H1 (cell line): ENCODE data around the gene PAX8. TPM values are rescaled to one million over a fixed set of nuclear protein-coding genes. Genes with fewer than 3 reads are reported as not detected.

ENCODE experiments used
- CTCF ChIA-PET: fragments of 300-600 bp; sonication (Branson Sonifier 250); formaldehyde crosslinking; loops from one replicate; lab custom pipeline; 2021; ENCODE audit not compliant: partially characterized antibody; lab: Charles Lee
- POLR2A ChIA-PET: fragments of 300-600 bp; sonication (Branson Sonifier 250); formaldehyde crosslinking; loops from one replicate; lab custom pipeline; 2021; ENCODE audit warnings: inconsistent platforms; ENCODE audit not compliant: partially characterized antibody; lab: Charles Lee
- DNase-seq, 2 experiments: peaks; one replicate each; pipeline versions ENCODE4 v3.0.0 to v3.0.0-alpha.2; 2010 to 2022; ENCODE audit warnings: low spot score in 2 of 2, low read depth in 1 of 2, mixed read lengths in 1 of 2
- FAIRE-seq: peaks from 2 replicates; lab custom pipeline; 2011; peaks lifted over from hg19 to GRCh38; lab: Jason Lieb, UNC
- H2AFZ ChIP-seq: 2 replicates; pipeline ENCODE4 v1.8.1; 2012; ENCODE audit warnings: low read length, inconsistent platforms
- H2AK5ac ChIP-seq: 2 replicates; pipeline ENCODE4 v1.6.1; 2013; ENCODE audit warnings: low read depth, low read length
- H2BK120ac ChIP-seq: replicated peaks from 2 replicates; pipeline ENCODE3; 2013; ENCODE audit warnings: low read depth, low read length, inconsistent platforms
- H2BK12ac ChIP-seq: 2 replicates; pipeline ENCODE4 v1.6.1; 2013; ENCODE audit warnings: low read depth, low read length
- H2BK15ac ChIP-seq: 2 replicates; pipeline ENCODE4 v1.6.1; 2013; ENCODE audit warnings: low read length
- H2BK20ac ChIP-seq: 2 replicates; pipeline ENCODE4 v1.6.1; 2013; ENCODE audit warnings: low read length
- H2BK5ac ChIP-seq: 2 replicates; pipeline ENCODE4 v1.6.1; 2013; ENCODE audit warnings: low read depth, low read length
- H3K14ac ChIP-seq: 2 replicates; pipeline ENCODE4 v1.6.1; 2013; ENCODE audit warnings: inconsistent platforms; ENCODE audit not compliant: insufficient read length
- H3K18ac ChIP-seq: 2 replicates; pipeline ENCODE4 v1.6.1; 2013; ENCODE audit warnings: low read length; ENCODE audit errors: extremely low read depth
- H3K23ac ChIP-seq: 2 replicates; pipeline ENCODE4 v1.6.1; 2013; ENCODE audit warnings: inconsistent platforms; ENCODE audit not compliant: insufficient read length
- H3K23me2 ChIP-seq: 2 replicates; pipeline ENCODE4 v1.6.1; 2013; ENCODE audit warnings: low read depth, low read length
- H3K27ac ChIP-seq: 2 replicates; pipeline ENCODE4 v1.6.1; 2011; ENCODE audit warnings: low read depth, low read length, inconsistent platforms
- H3K27me3 ChIP-seq, 4 experiments: replicated peaks in 1 of 4; 1 replicate in 1 of 4; 2 replicates in 3 of 4; pipeline versions ENCODE4 v1.6.1 to v1.8.1; 2011 to 2013; ENCODE audit warnings: low read length in 3 of 4, mild to moderate bottlenecking in 3 of 4, inconsistent platforms in 2 of 4, mixed read lengths in 2 of 4, moderate library complexity in 1 of 4; ENCODE audit not compliant: control insufficient read depth in 3 of 4, insufficient read depth in 3 of 4; ENCODE audit errors: extremely low read depth in 1 of 4
- H3K36me3 ChIP-seq, 4 experiments: 2 replicates each; pipeline versions ENCODE4 v1.6.1 to v1.8.1; 2011 to 2013; ENCODE audit warnings: mild to moderate bottlenecking in 4 of 4, low read length in 3 of 4, moderate library complexity in 2 of 4, control low read depth in 1 of 4, inconsistent platforms in 1 of 4; ENCODE audit not compliant: insufficient read depth in 4 of 4, control insufficient read depth in 2 of 4
- H3K4ac ChIP-seq: replicated peaks from 2 replicates; pipeline ENCODE3; 2013; ENCODE audit warnings: low read length, low read depth, mixed read lengths, inconsistent platforms; ENCODE audit not compliant: insufficient read length
- H3K4me1 ChIP-seq, 4 experiments: replicated peaks in 1 of 4; 1 replicate in 1 of 4; 2 replicates in 3 of 4; pipeline versions ENCODE4 v1.6.1 to v1.8.1; 2011 to 2013; ENCODE audit warnings: low read length in 3 of 4, inconsistent platforms in 2 of 4, mixed read lengths in 1 of 4; ENCODE audit not compliant: insufficient read depth in 4 of 4, control insufficient read depth in 3 of 4
- H3K4me2 ChIP-seq, 2 experiments: 2 replicates each; pipeline versions ENCODE4 v1.6.1 to v1.8.1; 2011 to 2013; ENCODE audit warnings: low read depth in 2 of 2, low read length in 2 of 2, control low read depth in 1 of 2, inconsistent platforms in 1 of 2, mild to moderate bottlenecking in 1 of 2; ENCODE audit not compliant: insufficient read depth in 1 of 2
- H3K4me3 ChIP-seq, 4 experiments: fragments of 200-600, 300-600 bp in 1 of 4; sonication (generic), shearing (Covaris generic), sonication (Bioruptor Twin) in 1 of 4; 2 replicates each; pipeline versions ENCODE4 v1.5.1 to v1.8.1; 2011 to 2016; ENCODE audit warnings: low read length in 4 of 4, low read depth in 3 of 4, control low read depth in 2 of 4, inconsistent platforms in 2 of 4, mild to moderate bottlenecking in 2 of 4, mixed read lengths in 1 of 4, moderate library complexity in 1 of 4; ENCODE audit not compliant: insufficient read depth in 2 of 4; ENCODE audit errors: extremely low read depth in 1 of 4
- H3K56ac ChIP-seq: replicated peaks from 2 replicates; pipeline ENCODE3; 2013; ENCODE audit warnings: low read depth, mild to moderate bottlenecking, mixed read lengths, low read length, inconsistent platforms; ENCODE audit not compliant: insufficient read length
- H3K79me1 ChIP-seq: 2 replicates; pipeline ENCODE4 v1.6.1; 2013; ENCODE audit warnings: low read depth, low read length, control low read depth
- H3K79me2 ChIP-seq, 2 experiments: 2 replicates each; pipeline versions ENCODE4 v1.6.1 to v1.8.1; 2012 to 2013; ENCODE audit warnings: low read length in 2 of 2, mild to moderate bottlenecking in 2 of 2, inconsistent platforms in 1 of 2; ENCODE audit not compliant: insufficient read depth in 2 of 2, control insufficient read depth in 1 of 2
- H3K9ac ChIP-seq, 4 experiments: replicated peaks in 1 of 4; 1 replicate in 1 of 4; 2 replicates in 3 of 4; pipeline versions ENCODE4 v1.6.1 to v1.8.1; 2011 to 2013; ENCODE audit warnings: low read depth in 3 of 4, low read length in 3 of 4, control low read depth in 2 of 4, mild to moderate bottlenecking in 2 of 4, moderate library complexity in 2 of 4, inconsistent platforms in 1 of 4; ENCODE audit errors: extremely low read depth in 1 of 4
- H3K9me3 ChIP-seq, 2 experiments: 2 replicates each; pipeline versions ENCODE4 v1.6.1 to v1.8.1; 2012 to 2013; ENCODE audit warnings: mild to moderate bottlenecking in 2 of 2, moderate library complexity in 2 of 2, control low read depth in 1 of 2, inconsistent platforms in 1 of 2, low read depth in 1 of 2, low read length in 1 of 2, mixed read lengths in 1 of 2; ENCODE audit not compliant: insufficient read depth in 2 of 2
- H4K20me1 ChIP-seq, 2 experiments: replicated peaks in 1 of 2; 2 replicates each; pipeline versions ENCODE3 to v1.8.1; 2011 to 2013; ENCODE audit warnings: inconsistent platforms in 2 of 2, low read length in 2 of 2, mild to moderate bottlenecking in 1 of 2; ENCODE audit not compliant: insufficient read depth in 2 of 2, control insufficient read depth in 1 of 2
- H4K5ac ChIP-seq: 2 replicates; pipeline ENCODE4 v1.6.1; 2013; ENCODE audit warnings: low read length, low read depth, mixed read lengths, inconsistent platforms; ENCODE audit not compliant: insufficient read length
- H4K8ac ChIP-seq: 2 replicates; pipeline ENCODE4 v1.8.0; 2013; ENCODE audit warnings: mild to moderate bottlenecking, moderate library complexity, low read length, inconsistent platforms; ENCODE audit not compliant: insufficient read depth; ENCODE audit errors: extremely low read depth
- H4K91ac ChIP-seq: replicated peaks from 2 replicates; pipeline ENCODE3; 2013; ENCODE audit warnings: low read length, mixed read lengths, inconsistent platforms; ENCODE audit not compliant: insufficient read length
- CTBP2 ChIP-seq: IDR thresholded peaks from 2 replicates; pipeline ENCODE4 v1.7.0; 2011; ENCODE audit warnings: borderline replicate concordance, mild to moderate bottlenecking, moderate library complexity, mixed read lengths, low read length; ENCODE audit not compliant: insufficient read depth, insufficient read length
- KDM4A ChIP-seq: IDR thresholded peaks from one replicate; pipeline ENCODE4 v1.7.1; 2012; ENCODE audit warnings: low read depth, mild to moderate bottlenecking, moderate library complexity, low read length, inconsistent platforms; ENCODE audit not compliant: severe bottlenecking
- SAP30 ChIP-seq: fragments of 300-600 bp; sonication (generic); IDR thresholded peaks from 2 replicates; pipeline ENCODE4 v1.7.1; 2012; ENCODE audit warnings: low read length, moderate library complexity, mild to moderate bottlenecking, inconsistent platforms; ENCODE audit not compliant: insufficient read depth, insufficient replicate concordance
- WGBS, 2 experiments: shearing (Covaris generic) in 1 of 2; methylation state at CpG; one replicate each; pipeline versions ENCODE4 v1.1.6 to v1.1.7; 2013 to 2015; ENCODE audit warnings: low lambda C conversion rate in 2 of 2, mixed read lengths in 2 of 2, inconsistent platforms in 1 of 2, low coverage in 1 of 2, missing lambda C conversion rate in 1 of 2; ENCODE audit not compliant: insufficient replicate concordance in 2 of 2, insufficient coverage in 1 of 2, insufficient read length in 1 of 2; ENCODE audit errors: extremely low coverage in 1 of 2, missing lambda C conversion rate in 1 of 2; 5-methylcytosine and 5-hydroxymethylcytosine counted together
- polyA plus RNA-seq, 7 experiments: library from polyadenylated mRNA; depleted of rRNA in 3 of 7; stranded (reverse) in 5 of 7; unstranded in 2 of 7; fragments of >200 nt in 5 of 7; fragments of 200-250 nt in 2 of 7; gene quantifications; 1 replicate in 5 of 7; 2 replicates in 1 of 7; 4 replicates in 1 of 7; pipeline versions ENCODE4 v1.2.1 to v1.2.3, GENCODE V29; 2011 to 2013; ENCODE audit warnings: missing spikeins in 2 of 7, mixed read lengths in 2 of 7
- total RNA-seq: library from RNA; stranded (reverse); fragmentation: NEBNext Ultra II Directional; extraction: Animal tissue kit (Norgen Biotek cat#: 25700); gene quantifications from 2 replicates; pipeline ENCODE4 v1.2.1, GENCODE V29; 2021

PAX8 gene
- total and polyA plus RNA-seq, 2 of the 8 experiments (the other 6 are each of a cell fraction or from before 2014, with no cell fraction given): 0.02 TPM; not detected in 1

DNA sequence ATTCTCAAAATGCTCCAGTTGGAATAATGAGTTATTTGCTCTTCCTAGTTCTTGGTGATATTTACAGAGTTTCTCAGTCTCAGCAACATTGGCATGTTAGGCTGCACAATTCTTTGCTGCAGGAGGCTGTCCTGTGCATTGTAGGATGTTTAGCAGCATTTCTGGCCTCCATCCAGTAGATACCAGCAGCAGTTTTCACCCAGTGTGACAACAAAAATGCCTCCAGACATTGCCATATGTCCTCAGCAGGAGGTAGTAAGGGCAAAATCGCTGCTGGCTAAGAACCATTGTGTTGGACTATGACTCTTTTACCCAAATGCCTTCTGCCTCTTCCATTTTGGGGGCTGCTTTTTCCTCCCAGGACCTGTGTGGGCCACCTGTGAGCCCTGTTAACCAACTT lies 50.4 kb downstream of the PAX8 start:
- Histone ChIP-seq H3K14ac (no peak overlapping the region), H3K23ac (no peak overlapping the region), H3K4me2 (no peak overlapping the region), H2AFZ (no peak overlapping the region), H3K36me3 (no peaks in the 10 kb centered on the region), H3K79me2 (no peaks in the 10 kb centered on the region), H4K5ac (no peak overlapping the region), H2BK12ac (no peak overlapping the region), H3K4me3 (no peak overlapping the region), H4K91ac (no peak overlapping the region), H2AK5ac (no peak overlapping the region), H4K8ac (no peak overlapping the region), H3K4me1 (peaks cover 0 to 6% (median 3%) of the 10 kb centered on the region in 4 experiments; a peak in 4 of 7 replicates), H3K79me1 (no peaks in the 10 kb centered on the region), H3K56ac (no peak overlapping the region), H4K20me1 (no peaks in the 10 kb centered on the region), H2BK20ac (no peak overlapping the region), H3K23me2 (no peaks in the 10 kb centered on the region; the same call in 1 of the 2 replicates), H2BK5ac (no peak overlapping the region), H3K18ac (no peak overlapping the region), H3K27me3 (no peaks in the 10 kb centered on the region), H3K4ac (no peak overlapping the region), H2BK15ac (no peak overlapping the region), H3K9me3 (no peaks in the 10 kb centered on the region), H3K27ac (no peak overlapping the region), H3K9ac (no peak overlapping the region), H2BK120ac (no peak overlapping the region)
- TF ChIP-seq SAP30 (no peak), KDM4A (no peak), CTBP2 (no peak)
- CTCF ChIA-PET: interaction anchor here (1.7 to 4.2 kb wide), 2 partner anchors 24 to 142 kb away, joined by 4 to 22 read pairs; no protein-coding TSS in a partner anchor
- FAIRE-seq: no peak
- DNase-seq: no peak
- 94% methylated on average over 1 of the region's 1 CpG; no CpG with 5 or more reads in 1 of the 2 experiments for WGBS, 2 experiments
- POLR2A ChIA-PET: no interaction called here
